ENCODE results near the gene GALK1. TPM values are rescaled to one million over a fixed set of nuclear protein-coding genes. Genes with fewer than 3 reads are reported as not detected.

The GALK1 gene
- total and polyA plus RNA-seq, 9 of the 15 experiments (the other 6 are each of a cell fraction or from before 2014, with no cell fraction given), result 0.45 to 51.6 (median 17.4) TPM

DNA sequence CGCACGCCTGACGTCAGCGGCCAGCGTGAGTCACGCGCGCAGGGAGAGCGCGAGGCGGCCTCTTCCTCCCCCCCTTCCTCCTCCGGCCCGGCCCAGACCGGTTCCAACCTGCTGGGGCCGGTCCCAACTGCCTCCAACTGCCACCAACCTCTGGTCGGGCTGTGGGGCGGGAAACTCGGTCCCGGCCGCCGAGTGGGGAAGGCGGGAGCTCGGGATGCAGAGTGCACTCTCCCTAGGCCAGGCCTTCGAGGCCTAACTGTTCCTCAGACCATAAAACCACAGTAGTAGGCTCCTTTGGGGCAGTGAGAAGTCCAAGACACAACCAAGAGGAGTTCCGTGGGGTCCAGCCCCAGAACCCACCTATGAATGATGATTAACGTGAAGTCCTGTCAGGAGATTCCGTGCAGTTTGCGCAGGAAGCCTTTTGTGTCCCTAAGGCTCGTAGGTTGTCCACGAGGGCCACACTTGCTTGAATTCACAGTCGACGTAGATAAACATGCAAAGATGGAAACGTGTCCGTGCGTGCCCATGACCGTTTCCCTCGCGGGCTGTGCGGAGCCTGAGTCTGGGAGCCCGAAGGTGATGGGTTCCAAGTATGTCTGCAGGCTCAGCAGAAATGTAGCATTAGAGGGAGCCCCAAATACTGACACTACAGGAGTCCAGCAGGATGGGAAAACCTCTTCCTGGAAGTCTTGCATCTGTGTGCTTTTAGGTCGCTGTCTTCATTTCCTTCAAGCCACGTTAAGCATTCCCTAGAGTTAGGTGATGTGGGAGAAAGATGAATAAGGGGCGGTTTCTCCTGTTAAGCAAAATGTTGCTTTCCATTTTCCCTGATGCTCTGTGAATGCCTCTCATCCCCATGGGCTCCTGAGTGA, 20.3 kb upstream of the GALK1 start (continued):
- TF ChIP-seq, protein P1, sequence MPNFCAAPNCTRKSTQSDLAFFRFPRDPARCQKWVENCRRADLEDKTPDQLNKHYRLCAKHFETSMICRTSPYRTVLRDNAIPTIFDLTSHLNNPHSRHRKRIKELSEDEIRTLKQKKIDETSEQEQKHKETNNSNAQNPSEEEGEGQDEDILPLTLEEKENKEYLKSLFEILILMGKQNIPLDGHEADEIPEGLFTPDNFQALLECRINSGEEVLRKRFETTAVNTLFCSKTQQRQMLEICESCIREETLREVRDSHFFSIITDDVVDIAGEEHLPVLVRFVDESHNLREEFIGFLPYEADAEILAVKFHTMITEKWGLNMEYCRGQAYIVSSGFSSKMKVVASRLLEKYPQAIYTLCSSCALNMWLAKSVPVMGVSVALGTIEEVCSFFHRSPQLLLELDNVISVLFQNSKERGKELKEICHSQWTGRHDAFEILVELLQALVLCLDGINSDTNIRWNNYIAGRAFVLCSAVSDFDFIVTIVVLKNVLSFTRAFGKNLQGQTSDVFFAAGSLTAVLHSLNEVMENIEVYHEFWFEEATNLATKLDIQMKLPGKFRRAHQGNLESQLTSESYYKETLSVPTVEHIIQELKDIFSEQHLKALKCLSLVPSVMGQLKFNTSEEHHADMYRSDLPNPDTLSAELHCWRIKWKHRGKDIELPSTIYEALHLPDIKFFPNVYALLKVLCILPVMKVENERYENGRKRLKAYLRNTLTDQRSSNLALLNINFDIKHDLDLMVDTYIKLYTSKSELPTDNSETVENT (CRISPR knock-in tag; IDR thresholded peaks at IDR 0.05), result peak; percentile 92
- TF ChIP-seq ZNF583 (CRISPR knock-in tag; IDR thresholded peaks at IDR 0.05) (peak; percentile 91), ZNF717 (CRISPR knock-in tag; IDR thresholded peaks at IDR 0.05) (peak; percentile 72; the same call in 1 of the 2 replicates), ZNF124 (CRISPR knock-in tag; IDR thresholded peaks at IDR 0.05) (no peak), TAL1 (IDR thresholded peaks at IDR 0.05) (no peak), HNRNPLL (IDR thresholded peaks at IDR 0.05; ENCODE audit: low read depth, low read length, poor library complexity, severe bottlenecking) (peak; percentile 55), PURB (CRISPR knock-in tag; IDR thresholded peaks at IDR 0.05; ENCODE audit: low read depth) (no peak), SRSF7 (optimal IDR thresholded peaks at IDR 0.05; ENCODE audit: low read depth, low read length) (no peak), SIN3B (IDR thresholded peaks at IDR 0.05; ENCODE audit: low read depth) (no peak), PTTG1 (tag; IDR thresholded peaks at IDR 0.05; ENCODE audit: low read depth) (peak; percentile 79), ZNF347 (CRISPR knock-in tag; IDR thresholded peaks at IDR 0.05; ENCODE audit: low read depth) (no peak), CEBPB (tag; IDR thresholded peaks at IDR 0.05) (no peak), BACH1 (tag; IDR thresholded peaks at IDR 0.05) (peak; percentile 5; the same call in 1 of the 2 replicates), CBX2 (IDR thresholded peaks at IDR 0.05; ENCODE audit: insufficient read depth, low read length, poor library complexity, severe bottlenecking) (no peak), RBM39 (optimal IDR thresholded peaks at IDR 0.05; ENCODE audit: low read depth, low read length) (no peak)
- TF ChIP-seq, protein P2, sequence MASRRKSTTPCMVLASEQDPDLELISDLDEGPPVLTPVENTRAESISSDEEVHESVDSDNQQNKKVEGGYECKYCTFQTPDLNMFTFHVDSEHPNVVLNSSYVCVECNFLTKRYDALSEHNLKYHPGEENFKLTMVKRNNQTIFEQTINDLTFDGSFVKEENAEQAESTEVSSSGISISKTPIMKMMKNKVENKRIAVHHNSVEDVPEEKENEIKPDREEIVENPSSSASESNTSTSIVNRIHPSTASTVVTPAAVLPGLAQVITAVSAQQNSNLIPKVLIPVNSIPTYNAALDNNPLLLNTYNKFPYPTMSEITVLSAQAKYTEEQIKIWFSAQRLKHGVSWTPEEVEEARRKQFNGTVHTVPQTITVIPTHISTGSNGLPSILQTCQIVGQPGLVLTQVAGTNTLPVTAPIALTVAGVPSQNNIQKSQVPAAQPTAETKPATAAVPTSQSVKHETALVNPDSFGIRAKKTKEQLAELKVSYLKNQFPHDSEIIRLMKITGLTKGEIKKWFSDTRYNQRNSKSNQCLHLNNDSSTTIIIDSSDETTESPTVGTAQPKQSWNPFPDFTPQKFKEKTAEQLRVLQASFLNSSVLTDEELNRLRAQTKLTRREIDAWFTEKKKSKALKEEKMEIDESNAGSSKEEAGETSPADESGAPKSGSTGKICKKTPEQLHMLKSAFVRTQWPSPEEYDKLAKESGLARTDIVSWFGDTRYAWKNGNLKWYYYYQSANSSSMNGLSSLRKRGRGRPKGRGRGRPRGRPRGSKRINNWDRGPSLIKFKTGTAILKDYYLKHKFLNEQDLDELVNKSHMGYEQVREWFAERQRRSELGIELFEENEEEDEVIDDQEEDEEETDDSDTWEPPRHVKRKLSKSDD (conservative IDR thresholded peaks at IDR 0.05; ENCODE audit: low read length), result no peak

Data from K562 (cell line).